T-helper 9 cell (primary cell): ENCODE results near the gene PHF13.
"Not testable (repeated sequence)": the region's sequence is repeated elsewhere in the genome, so short reads cannot be mapped to it uniquely, and the experiment has no call there.

Experiments used
- DNase-seq: peaks from one replicate; pipeline ENCODE4 v3.0.0-alpha.2; 2020

Gene PHF13

DNA sequence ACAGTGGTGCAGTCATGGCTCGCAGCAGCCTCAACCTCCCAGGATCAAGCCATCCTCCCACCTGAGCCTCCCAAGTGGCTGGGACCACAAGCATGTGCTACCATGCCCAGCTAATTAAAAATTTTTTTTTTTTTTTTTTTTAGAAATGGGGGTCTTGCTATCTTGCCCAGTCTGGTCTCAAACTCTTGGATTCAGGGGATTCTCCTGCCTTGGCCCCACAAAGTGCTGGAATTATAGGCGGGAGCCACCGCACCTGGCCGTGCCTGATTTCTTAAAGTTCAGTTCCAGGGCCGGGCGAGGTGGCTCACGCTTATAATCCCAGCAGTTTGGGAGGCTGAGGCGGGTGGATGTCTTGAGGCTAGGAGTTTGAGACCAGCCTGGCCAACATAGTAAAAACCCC, 17.5 kb downstream of the PHF13 start:
- no peak for DNase-seq

DNA sequence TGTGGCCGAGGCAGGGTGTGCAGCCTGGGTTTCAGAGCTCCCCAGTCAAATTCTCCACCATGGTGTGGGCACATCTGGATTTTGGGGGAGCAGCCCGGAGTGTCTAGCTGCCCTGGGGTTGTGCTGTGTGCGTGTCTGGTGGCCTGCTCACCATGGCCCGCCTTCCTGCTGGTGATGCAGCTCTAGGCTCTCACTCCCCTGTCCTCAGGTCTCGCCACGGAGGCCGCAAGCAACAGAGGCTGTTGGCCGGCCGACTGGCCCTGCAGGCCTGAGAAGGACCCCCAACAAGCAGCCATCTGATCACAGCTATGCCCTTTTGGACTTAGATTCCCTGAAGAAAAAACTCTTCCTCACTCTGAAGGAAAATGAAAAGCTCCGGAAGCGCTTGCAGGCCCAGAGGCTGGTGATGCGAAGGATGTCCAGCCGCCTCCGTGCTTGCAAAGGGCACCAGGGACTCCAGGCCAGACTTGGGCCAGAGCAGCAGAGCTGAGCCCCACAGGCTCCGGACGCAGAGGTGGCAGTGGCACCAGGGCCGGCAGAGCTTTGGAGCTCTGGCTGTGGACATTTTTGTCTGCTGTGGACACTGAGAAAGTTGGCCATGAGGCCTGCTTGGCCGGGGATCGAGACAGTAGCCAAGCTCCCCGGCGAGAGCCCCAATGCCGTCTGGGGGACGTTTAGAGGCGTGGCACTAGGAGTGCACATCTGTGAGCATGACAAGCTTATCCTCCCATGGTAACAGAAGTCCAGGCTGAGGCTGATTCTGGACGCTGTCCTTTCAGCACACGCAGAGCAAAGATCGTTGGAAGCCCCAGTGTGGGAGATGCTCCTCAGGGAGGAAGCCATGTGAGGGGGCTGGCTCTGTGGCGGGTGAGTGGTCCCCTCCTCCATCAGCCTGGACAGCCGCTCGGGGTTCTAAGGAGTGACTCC, 19.3 kb downstream of the PHF13 start:
- no peak for DNase-seq

DNA sequence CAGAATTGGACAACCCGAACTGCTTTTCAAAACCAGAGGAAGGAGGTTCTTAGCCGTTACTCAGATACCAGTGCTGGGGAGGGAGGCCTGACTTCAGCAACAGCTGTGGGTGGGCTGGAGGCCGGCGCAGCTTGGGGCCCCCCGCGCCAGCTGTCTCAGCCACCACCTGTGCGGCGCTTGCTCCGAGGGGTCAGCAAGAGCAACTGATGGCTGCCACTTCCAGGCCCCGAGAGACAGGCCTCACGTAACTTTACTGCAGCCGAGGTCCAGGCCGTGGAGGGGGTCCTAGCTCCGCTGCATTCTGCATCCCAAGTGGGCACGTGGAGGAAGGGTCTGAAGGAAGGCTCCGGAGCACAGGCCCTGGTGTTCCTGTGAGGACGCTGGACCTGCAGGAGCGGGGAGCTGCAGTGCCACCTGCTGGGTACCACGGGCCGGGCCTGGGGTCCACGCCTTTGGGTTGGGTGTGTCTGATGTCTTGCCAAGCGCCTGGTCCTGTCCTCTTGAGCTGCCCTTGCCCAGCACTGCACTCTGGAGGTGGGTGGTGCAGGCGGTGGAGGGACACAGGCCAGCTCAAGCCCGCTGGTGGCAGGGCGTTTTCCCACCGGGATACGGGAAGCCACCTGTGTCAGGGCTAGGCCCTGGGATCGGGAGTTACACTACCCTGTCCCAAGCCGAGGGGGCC, 21.0 kb downstream of the PHF13 start:
- DNase-seq, result no peak

DNA sequence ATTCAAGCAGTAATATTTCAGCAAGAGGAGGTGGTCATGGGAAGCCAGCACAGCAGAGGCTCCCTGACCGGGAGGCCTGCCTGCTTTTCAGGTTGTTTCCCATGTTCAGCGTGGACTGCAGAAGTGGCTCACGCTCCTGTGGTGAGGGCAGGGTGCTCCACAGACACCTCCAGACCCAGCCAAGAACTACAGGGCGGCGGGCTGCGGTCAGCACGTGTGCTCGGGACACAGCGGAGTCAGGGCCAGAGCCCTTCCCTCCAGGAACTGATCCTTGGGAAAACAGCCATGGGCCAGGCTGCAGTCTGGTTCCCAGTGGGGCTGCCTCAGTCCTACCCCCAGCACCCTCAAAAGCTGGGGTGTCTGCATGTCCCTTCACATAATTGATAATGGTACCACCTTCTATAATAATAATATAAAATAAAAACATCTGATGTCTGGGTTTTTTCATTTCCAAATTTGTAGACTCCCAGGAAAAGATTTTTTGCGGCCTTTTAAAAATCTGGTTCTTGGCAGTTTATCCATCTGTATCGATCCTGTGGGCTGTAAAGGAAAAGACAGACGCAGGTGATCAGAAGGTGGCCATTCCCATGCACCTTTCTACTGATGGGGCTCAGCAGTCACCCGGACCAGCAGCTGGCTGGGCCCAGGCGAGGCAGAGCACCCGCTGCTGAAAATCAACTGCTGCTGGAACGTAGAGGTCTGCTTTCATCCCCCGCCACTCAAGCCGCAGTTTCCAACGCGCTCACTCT, 21.8 kb downstream of the PHF13 start:
- DNase-seq, result no peak

DNA sequence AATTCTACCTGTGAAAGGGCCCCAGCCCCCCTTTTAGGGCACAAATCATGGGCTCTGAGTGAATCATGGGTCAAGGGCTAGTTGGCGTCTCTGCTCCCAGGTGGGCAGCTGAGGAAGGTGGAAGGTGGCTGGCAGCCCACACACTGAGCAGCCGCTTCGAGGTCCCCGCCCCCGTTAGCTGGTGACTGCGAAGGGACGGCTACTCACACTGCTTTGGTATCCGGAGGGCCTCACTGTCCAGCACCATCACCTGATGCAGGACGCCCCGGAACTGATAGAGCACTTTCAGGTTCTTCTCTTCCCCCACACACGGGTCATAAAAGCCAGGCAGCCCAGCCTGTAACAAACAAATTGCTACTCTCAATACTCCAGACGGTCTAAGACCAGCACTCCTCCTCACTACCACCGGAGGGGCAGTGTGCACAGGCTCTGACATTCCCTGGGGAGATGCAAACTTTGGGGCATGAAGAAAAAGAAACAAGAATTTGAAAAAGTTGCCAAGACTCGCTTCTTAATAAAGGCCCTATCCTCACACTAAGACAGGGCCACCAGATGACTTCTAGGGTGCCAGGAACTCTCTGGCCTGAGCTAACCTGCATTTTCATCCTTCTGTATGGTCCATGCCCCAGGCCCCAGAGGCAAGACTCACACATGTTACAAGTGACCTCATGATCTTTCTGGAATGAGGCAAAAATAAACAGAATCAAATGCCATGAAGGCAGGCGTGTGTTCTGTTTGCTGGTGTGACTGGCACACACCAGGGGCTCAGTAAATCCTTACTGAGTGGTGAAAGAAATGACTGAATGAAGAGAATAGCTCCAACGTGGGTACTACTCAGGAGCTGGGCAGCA, 22.6 kb downstream of the PHF13 start:
- DNase-seq, result no peak

DNA sequence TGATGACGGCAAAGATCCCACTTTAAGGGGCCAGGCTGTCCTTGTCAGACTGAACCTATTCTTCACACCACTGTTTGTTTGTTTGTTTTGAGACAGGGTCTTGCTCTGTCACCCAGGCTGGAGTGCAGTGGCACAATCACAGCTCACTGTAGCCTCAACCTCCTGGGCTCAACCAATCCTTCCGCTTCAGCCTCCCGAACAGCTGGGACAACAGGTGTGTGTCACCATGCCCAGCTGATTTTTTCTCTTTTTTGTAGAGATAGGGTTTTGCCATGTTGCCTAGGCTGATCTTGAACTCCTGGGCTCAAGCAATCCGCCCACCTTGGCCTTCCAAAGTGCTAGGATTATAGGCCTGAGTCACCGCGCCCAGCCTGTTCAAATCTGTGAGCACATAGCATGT, 23.2 kb downstream of the PHF13 start:
- not testable (repeated sequence) for DNase-seq

DNA sequence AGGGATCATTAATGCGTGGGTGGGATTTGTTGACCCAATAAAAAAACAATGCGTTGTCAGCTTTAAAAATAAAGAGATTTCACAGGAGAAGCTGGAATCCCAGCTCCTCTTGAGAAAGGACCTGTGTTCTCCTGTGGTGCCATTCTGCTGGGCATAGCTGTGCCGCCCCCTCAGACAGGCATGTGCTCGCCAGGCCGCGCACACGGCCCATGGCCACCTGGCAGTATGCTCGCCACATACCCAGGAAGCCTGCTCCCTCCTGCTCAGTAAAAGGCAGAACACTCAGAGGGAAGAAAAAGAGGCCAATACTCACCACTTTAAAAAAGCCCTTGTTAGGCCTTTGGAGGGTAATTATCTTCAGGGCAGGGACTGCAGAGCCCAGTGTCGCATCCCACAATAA, 24.2 kb downstream of the PHF13 start:
- no peak for DNase-seq

DNA sequence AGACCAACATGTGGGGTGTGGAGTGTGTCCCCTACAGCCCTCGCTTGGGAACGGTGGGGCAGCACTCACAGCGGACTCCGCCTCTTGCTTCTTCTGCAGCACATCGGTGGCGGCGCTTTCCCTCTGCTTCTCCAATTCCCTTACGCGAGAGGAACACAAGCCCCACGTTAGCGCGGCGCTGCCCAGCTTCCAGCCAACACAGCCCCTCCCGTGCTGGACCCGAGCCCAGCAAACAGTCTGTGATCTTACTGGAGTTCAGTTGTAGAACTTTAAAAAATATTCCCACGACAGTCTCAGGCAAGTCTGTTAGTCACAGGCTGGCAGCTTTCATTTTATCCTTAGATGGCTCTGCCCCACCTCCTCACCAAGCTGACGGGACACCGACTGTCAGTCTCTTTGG, 24.7 kb downstream of the PHF13 start:
- no peak for DNase-seq

DNA sequence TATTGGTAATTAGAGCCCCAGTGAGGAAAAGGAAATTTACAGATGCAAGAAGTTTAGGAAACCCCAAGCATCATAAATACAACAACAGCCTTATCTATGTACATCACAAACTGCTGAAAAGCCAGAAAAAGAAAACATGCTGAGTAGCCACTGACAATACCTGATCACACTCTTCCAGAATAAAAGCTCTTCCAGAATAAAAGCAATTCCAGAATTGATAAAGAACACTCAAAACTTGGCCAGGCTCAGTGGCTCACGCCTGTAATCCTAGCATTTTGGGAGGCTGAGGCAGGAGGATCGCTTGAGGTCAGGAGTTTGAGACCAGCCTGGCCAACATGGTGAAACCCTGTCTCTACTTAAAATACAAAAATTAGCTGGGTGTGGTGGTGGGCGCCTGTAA, 27.3 kb downstream of the PHF13 start:
- not testable (repeated sequence) for DNase-seq

DNA sequence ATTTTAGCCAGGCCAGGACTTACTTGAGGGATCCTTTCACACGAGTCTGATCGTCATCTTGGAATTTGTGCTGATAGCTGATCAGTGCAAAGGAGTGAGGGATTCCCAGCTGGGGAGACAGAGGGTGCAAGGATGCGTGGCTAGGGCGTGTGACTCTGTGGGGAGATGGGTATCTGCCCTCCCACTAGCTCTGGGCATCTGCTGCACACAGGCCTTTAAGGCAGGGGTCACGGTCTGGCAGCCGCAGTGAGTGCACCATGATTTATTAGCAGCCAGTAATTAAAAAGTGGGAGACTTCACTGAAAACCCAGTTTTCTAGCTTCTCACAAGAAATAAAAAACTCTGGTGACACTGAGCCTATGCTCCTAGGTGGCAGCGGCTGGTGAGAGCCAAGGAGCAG, 31.5 kb downstream of the PHF13 start:
- DNase-seq, result no peak

DNA sequence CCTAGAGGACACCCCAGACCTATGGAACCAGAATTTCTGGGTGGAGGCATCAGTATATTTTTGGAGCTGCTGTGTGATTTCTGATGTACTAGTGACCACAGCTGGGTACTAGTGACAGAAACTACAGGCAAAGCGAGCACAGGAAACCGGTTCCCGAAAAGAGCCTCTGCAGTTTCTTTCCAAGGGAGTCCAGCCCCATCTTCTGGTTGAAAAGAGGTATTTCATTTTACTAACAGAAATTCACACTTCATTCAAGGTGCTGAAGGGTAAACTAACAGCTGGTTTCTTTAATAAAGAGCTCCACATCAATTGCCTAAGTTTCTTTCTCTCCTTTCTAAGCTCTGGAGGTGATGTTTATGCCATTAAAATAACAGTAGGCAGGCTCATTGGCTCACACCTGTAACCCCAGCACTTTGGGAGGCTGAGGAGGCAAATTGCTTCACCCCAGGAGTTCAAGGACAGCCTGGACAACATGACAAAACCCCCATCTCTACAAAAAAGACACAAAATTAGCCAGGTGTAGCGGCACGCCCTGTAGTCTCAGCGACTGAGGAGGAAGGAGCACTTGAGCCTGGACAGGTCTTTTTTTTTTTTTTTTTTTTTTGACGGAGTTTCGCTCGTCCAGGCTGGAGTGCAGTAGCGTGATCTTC, 33.1 kb downstream of the PHF13 start:
- DNase-seq, result no peak

DNA sequence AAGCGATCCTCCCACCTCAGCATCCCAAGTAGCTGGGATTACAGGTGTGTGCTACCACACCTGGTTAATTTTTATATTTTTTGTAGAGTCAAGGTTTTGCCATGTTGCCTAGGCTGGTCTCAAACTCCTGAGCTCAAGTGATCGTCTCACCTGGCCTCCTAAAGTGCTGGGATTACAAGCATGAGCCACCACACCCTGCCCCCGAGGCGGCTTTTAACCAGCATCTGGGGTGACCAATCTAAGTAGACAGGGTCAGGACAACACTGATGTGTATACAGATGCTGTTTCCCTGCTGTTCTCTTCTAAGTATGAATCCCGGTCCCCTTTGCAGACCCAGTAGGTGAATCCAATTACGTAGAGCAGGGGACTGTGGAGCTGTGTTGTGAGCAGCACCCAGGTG, 35.0 kb downstream of the PHF13 start:
- DNase-seq, result no peak

DNA sequence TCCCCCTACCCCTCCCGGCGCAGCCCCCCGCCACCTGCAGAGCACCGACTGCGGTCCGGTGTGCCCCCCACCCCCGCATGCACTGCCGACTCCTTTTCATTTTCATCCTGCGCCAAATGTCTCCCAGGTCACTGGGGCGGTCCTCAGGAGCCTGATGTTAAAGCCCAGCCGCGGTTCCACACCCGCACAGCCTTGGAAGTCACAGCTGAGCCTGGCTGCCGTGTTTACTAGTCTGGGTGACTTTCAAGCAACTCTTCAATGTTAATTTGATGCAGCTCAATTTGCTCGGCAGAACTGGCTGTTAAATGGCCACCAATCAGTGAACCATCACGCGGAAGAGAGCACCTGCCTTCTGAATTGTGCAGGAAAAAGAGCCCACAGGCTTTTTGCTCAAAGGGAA, 38.4 kb downstream of the PHF13 start:
- DNase-seq, result no peak

DNA sequence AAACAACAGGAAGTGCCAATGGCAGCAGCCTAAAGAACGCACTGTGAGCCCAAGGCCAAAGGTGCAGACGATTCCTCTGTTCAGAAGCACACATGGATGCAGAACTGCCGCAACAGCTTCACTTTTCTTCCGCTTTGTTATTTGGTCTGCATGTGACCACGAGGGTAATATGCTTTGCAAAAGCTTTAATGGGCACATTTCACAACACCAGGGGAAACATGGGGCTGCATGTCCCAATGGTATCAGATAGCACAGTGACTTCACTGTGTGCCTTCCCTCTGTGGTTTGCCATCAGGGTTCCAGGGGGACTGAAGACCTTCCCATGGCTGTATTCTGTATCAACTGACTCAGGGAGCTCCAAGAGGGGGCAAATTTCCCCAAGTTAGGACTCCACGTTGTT, 39.5 kb downstream of the PHF13 start:
- DNase-seq, result no peak

DNA sequence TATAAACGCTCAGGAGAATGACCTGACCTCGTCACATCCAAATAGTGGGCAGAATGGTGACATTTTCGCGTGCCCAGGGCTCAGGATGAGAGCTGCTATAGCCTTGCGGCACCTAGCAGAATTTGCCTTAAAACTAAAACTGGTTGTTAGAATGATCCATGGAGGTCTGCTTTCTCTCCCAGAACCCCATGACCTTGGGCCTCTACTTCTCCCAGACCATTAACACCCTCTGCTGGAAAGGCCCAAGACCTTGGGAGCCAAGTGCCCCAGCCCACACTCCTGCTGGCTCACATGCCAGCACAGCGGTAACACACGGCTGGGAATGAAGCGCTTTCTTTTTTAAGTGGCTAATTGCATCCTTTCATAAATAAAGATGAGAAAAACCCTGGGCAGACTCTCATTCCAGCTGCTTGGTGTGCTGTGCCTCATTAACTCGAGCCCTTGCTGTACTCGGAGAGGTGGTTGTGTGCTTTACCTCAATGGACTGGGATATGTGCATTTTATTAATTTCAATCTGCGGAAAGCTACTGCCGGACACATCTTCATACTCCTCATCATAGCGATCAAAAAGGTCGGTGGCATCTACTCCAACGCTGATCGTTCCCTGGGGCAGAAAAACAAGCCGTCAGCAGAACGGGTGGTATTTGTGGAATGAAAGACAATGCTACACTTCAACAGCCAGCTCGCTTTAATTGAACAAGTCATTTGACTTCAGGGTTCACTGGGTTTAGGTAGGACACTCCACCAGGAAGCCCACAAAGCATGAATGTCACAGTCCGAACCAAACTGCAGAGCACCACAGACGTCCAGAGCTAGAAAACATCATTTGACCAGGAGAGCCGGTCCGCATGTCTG, 40.1 kb downstream of the PHF13 start:
- DNase-seq, result no peak

DNA sequence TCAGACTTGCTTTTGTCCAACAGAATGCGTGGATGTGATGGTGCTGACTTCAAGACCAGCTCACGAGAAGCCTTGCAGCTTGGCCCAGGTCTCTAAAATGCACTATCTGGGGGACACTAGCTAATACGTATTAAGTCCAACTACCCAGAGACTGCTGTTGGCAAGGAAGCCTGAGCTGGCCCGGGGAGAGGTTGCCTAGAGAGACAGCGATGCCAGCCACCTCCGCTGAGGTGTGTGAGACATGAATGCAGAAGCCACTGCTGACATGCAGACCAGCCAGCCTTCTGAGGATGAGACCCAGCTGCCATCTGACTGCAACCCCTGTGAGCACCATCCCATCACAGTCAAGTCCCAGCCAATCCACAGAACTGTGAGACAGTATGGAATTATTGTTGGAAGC, 43.6 kb downstream of the PHF13 start:
- DNase-seq, result no peak

DNA sequence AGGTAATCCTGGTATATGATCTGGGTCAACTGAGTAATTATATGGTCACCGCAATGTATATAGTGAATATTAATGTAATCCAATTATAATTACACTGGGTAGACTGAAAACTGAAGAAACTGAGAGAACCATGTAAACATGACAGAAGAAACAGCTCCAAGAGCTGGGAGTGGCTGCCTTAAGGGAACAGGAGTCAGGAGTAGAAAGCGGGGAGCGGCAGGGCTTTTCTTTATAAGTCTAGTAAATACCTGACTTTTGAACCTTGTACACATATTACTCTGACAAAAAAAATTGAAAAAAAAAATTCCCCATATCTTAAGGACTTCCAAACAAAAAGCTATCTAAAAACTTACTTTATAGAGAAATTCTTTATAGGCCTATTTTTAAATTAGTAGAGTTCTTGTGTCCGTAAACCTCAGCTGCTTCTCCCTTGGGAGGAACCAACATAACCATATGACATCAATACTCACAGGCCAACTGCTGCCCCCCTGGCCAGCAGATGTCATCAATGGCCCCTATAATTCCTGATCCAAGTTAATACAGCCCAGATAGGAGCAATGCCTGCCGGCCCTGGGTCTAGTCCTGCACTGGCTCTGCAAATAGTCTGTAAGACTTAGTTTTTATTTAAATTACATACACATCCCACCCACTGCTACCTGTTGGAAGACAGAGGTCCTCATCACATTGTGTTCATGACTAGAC, 45.0 kb downstream of the PHF13 start:
- DNase-seq, result no peak

DNA sequence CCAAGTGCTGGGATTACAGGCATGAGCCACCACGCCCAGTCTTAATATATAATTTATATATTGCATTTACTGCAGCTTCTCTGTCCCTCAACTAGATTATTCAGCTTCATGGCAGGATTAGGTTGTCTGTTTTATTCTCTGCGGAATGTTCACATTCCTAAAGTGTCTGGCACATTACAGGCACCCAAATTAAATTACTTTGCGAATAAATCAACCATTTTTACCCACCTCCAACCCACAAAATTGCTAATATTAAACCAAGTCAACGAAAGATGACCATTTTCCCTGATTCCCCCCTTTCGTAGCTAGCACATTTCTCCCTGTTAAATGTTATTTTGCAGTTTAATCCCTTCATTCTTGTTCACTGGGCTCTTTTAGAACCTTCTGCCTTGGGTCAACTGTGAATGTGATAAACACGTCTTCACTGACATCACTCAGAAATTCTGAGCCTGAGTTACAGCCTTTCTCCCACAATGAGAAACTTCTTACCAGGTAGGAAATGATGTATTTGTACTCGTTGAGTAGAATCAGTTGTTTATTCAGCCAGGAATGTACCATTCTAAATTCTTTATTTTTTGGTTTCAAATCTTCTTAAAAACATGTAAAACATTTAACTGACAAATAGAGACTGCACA, 47.0 kb downstream of the PHF13 start:
- DNase-seq, result no peak

DNA sequence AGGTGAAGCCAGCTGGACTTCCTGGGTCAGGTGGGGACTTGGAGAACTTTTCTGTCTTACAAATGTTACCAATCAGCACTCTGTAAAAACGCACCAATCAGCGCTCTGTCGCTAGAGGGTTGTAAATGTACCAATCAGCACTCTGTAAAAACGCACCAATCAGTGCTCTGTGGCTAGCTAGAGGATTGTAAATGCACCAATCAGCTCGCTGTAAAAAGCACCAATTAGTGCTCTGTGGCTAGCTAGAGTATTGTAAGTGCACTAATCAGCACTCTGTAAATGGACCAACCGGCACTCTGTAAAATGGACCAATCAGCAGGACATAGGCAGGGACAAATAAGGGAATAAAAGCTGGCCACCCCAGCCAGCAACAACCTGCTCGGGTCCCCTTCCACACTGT, 48.9 kb downstream of the PHF13 start:
- DNase-seq, result not testable (repeated sequence)

DNA sequence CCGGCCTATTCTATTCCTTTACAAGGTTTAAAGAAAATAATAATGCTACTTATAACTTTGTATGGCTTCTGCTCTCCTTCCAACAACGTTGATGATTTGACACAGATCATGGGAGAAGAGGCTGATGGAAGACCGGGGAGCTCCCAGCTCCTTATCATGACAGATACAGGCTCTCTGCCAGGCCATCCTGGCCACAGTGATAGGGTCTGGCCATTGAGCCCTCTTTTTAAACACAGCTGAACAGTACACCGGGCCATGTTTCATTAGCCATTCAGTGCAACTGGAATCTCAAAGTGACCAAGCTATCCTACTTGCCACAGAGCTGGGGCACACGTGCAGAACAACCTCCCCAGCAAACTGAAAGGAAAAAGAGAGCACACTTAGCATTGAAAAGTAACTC, 53.2 kb downstream of the PHF13 start:
- no peak for DNase-seq
